NCI-H1436 treated with DMSO at 0.1 percent for 48 hours (cell line): Measurements from ENCODE around the gene CDCA8.
"Not testable (repeated sequence)": the region's sequence is repeated elsewhere in the genome, so short reads cannot be mapped to it uniquely, and the experiment has no call there.

ENCODE experiments used
- DNase-seq: peaks from one replicate; lab custom pipeline; 2025; lab: John Stamatoyannopoulos, UW

Gene CDCA8

GRCh38 chr1:37738619-37739018 lies 46.3 kb downstream of the CDCA8 start:
- not testable (repeated sequence) for DNase-seq

- no peak for DNase-seq
These were observed 46.9 kb downstream of the CDCA8 start for GRCh38 chr1:37739222-37739621.

GRCh38 chr1:37741130-37741529 lies 48.8 kb downstream of the CDCA8 start:
- no peak for DNase-seq

- DNase-seq: no peak
These were observed 49.3 kb downstream of the CDCA8 start for GRCh38 chr1:37741662-37742061.

- DNase-seq: no peak
These were observed 54.5 kb downstream of the CDCA8 start for GRCh38 chr1:37746806-37747205.

- no peak for DNase-seq
These were observed 56.2 kb downstream of the CDCA8 start for GRCh38 chr1:37748565-37748964.

GRCh38 chr1:37752213-37752582 lies 59.9 kb downstream of the CDCA8 start:
- DNase-seq: no peak

- DNase-seq: no peak
These were observed 60.5 kb downstream of the CDCA8 start for GRCh38 chr1:37752583-37753471.

- no peak for DNase-seq
These were observed 61.4 kb downstream of the CDCA8 start for GRCh38 chr1:37753473-37754321.

- no peak for DNase-seq
These were observed 63.0 kb downstream of the CDCA8 start for GRCh38 chr1:37755290-37755689.

- no peak for DNase-seq
These were observed 63.7 kb downstream of the CDCA8 start for GRCh38 chr1:37755951-37756560.
